GM23338 (cell line): ENCODE measurements around the gene TMEM53. TPM values are rescaled to one million over a fixed set of nuclear protein-coding genes. Genes with fewer than 3 reads are reported as not detected.

ENCODE experiments used
- ATAC-seq: fragments of 200-7000 bp; cut with Tn5 transposase; 3 replicates; pipeline ENCODE4 v1.9.1; 2020
- DNase-seq: peaks from one replicate; pipeline ENCODE4 v3.0.0-alpha.2; 2015; ENCODE audit warnings: low spot score
- H2AFZ ChIP-seq: fragments of 200-600 bp; sonication (generic); 2 replicates; pipeline ENCODE4 v1.8.0; 2016; ENCODE audit warnings: antibody characterized with exemption, mild to moderate bottlenecking, moderate library complexity
- H3F3A ChIP-seq: fragments of 200-600 bp; sonication (generic); replicated peaks from 2 replicates; pipeline ENCODE4 v1.8.0; 2017; ENCODE audit warnings: antibody characterized with exemption, mixed run types, low read depth
- H3K27ac ChIP-seq: fragments of 200-600 bp; sonication (generic); 2 replicates; pipeline ENCODE4 v1.6.1; 2016; ENCODE audit warnings: low read depth
- H3K27me3 ChIP-seq: fragments of 200-600 bp; sonication (generic); 2 replicates; pipeline ENCODE4 v1.8.0; 2016; ENCODE audit warnings: mild to moderate bottlenecking, mixed run types, moderate library complexity; ENCODE audit not compliant: insufficient read depth
- H3K36me3 ChIP-seq: fragments of 200-600 bp; sonication (generic); 2 replicates; pipeline ENCODE4 v1.8.0; 2016; ENCODE audit warnings: mild to moderate bottlenecking; ENCODE audit not compliant: insufficient read depth
- H3K4me1 ChIP-seq: fragments of 200-600 bp; sonication (generic); 2 replicates; pipeline ENCODE4 v1.8.0; 2016; ENCODE audit warnings: mild to moderate bottlenecking, moderate library complexity; ENCODE audit not compliant: insufficient read depth
- H3K4me2 ChIP-seq: fragments of 200-600 bp; sonication (generic); 2 replicates; pipeline ENCODE4 v1.7.1; 2017; ENCODE audit warnings: mixed run types
- H3K4me3 ChIP-seq: fragments of 200-600 bp; sonication (generic); 2 replicates; pipeline ENCODE4 v1.6.1; 2016; ENCODE audit warnings: mixed run types
- H3K79me2 ChIP-seq: fragments of 200-600 bp; sonication (generic); replicated peaks from 2 replicates; pipeline ENCODE4 v1.8.0; 2017; ENCODE audit warnings: mild to moderate bottlenecking; ENCODE audit not compliant: insufficient read depth
- H3K9me2 ChIP-seq: fragments of 200-600 bp; sonication (generic); 2 replicates; pipeline ENCODE4 v1.8.0; 2017; ENCODE audit not compliant: insufficient read depth
- H4K20me1 ChIP-seq: fragments of 200-600 bp; sonication (generic); replicated peaks from 2 replicates; pipeline ENCODE4 v1.8.0; 2017; ENCODE audit warnings: mild to moderate bottlenecking; ENCODE audit not compliant: insufficient read depth
- H3K27ac Mint-ChIP-seq: 2 replicates; pipeline ENCODE4 v1.8.0; 2020; ENCODE audit warnings: inconsistent platforms, mild to moderate bottlenecking, moderate library complexity, mixed read lengths
- H3K27me3 Mint-ChIP-seq: 3 replicates; pipeline ENCODE4 v1.8.0; 2022; ENCODE audit warnings: low read depth, mild to moderate bottlenecking, moderate library complexity, mixed read lengths, inconsistent platforms; ENCODE audit not compliant: insufficient read depth, poor library complexity
- H3K36me3 Mint-ChIP-seq: 3 replicates; pipeline ENCODE4 v1.8.0; 2021; ENCODE audit warnings: low read depth, mild to moderate bottlenecking, inconsistent platforms, moderate library complexity, mixed read lengths
- H3K4me1 Mint-ChIP-seq: 3 replicates; pipeline ENCODE4 v1.8.0; 2020; ENCODE audit warnings: mild to moderate bottlenecking, inconsistent platforms, mixed read lengths
- H3K4me3 Mint-ChIP-seq: 3 replicates; pipeline ENCODE4 v1.8.0; 2021; ENCODE audit warnings: moderate library complexity, mild to moderate bottlenecking, inconsistent platforms, mixed read lengths
- H3K9me3 Mint-ChIP-seq: 3 replicates; pipeline ENCODE4 v1.8.0; 2020; ENCODE audit warnings: moderate library complexity, mild to moderate bottlenecking, inconsistent platforms, mixed read lengths
- CREB1 ChIP-seq: fragments of 250-450 bp; sonication (Bioruptor Pico); IDR thresholded peaks from 2 replicates; pipeline ENCODE4 v1.5.0; 2020; ENCODE audit warnings: low read depth, mild to moderate bottlenecking, moderate library complexity
- CTCF ChIP-seq, 2 experiments: fragments of 200-600 bp in 1 of 2; sonication (generic) in 1 of 2; conservative IDR thresholded peaks; 2 replicates each; pipeline versions ENCODE4 v1.5.1 to v1.6.1; 2016 to 2017; ENCODE audit warnings: antibody characterized with exemption in 2 of 2, low read depth in 2 of 2, mild to moderate bottlenecking in 2 of 2, moderate library complexity in 1 of 2
- EZH2 ChIP-seq: fragments of 200-600 bp; sonication (generic); IDR thresholded peaks from one replicate; pipeline ENCODE4 v1.8.0; 2017; ENCODE audit warnings: antibody characterized with exemption, mild to moderate bottlenecking, low read depth; ENCODE audit not compliant: unreplicated experiment
- EZH2phosphoT487 ChIP-seq: fragments of 200-600 bp; sonication (generic); IDR thresholded peaks from one replicate; pipeline ENCODE4 v1.8.1; 2018; ENCODE audit warnings: antibody characterized with exemption; ENCODE audit not compliant: unreplicated experiment
- JUNB ChIP-seq: IDR thresholded peaks from one replicate; pipeline ENCODE4 v1.6.1; 2016; ENCODE audit warnings: antibody characterized with exemption; ENCODE audit not compliant: unreplicated experiment
- NANOG ChIP-seq: IDR thresholded peaks from 2 replicates; pipeline ENCODE4 v1.6.1; 2016; ENCODE audit warnings: antibody characterized with exemption, borderline replicate concordance
- POLR2AphosphoS5 ChIP-seq: IDR thresholded peaks from 2 replicates; pipeline ENCODE4 v1.6.1; 2016; ENCODE audit warnings: antibody characterized with exemption, low read depth
- STAT1 ChIP-seq: IDR thresholded peaks from one replicate; pipeline ENCODE4 v1.6.1; 2016; ENCODE audit warnings: antibody characterized with exemption; ENCODE audit not compliant: unreplicated experiment
- ZNF114 ChIP-seq: fragments of 250-450 bp; sonication (Bioruptor Pico); IDR thresholded peaks from 2 replicates; pipeline ENCODE4 v1.5.0; 2020; ENCODE audit warnings: mild to moderate bottlenecking, moderate library complexity
- ZNF331 ChIP-seq: fragments of 250-450 bp; sonication (Bioruptor Pico); IDR thresholded peaks from 2 replicates; pipeline ENCODE4 v1.5.0; 2020; ENCODE audit warnings: low read depth, mild to moderate bottlenecking, moderate library complexity
- ZNF462 ChIP-seq: fragments of 250-450 bp; sonication (Bioruptor Pico); IDR thresholded peaks from 2 replicates; pipeline ENCODE4 v1.5.0; 2020; ENCODE audit warnings: mild to moderate bottlenecking, moderate library complexity
- polyA plus RNA-seq: library from polyadenylated mRNA; unstranded; fragments of >200 nt; fragmentation: Nextera tagmentation; extraction: Ambion mirVana; gene quantifications from 2 replicates; pipeline ENCODE4 v1.2.1, GENCODE V29; 2016
- total RNA-seq: library from RNA; depleted of rRNA; stranded (reverse); fragments of >200 nt; shearing (Covaris generic); gene quantifications from 2 replicates; pipeline ENCODE4 v1.2.3, GENCODE V29; 2014
- TF ChIP-seq, protein P1 (sequence below): IDR thresholded peaks from 2 replicates; pipeline ENCODE4 v1.6.1; 2016; ENCODE audit warnings: antibody characterized with exemption
- TF ChIP-seq, protein P2 (sequence below): IDR thresholded peaks from one replicate; pipeline ENCODE4 v1.6.1; 2018; ENCODE audit warnings: antibody characterized with exemption; ENCODE audit not compliant: unreplicated experiment

The TMEM53 gene
- total and polyA plus RNA-seq, 2 experiments from 2014 or later, result 15.4 to 20.8 TPM

DNA sequence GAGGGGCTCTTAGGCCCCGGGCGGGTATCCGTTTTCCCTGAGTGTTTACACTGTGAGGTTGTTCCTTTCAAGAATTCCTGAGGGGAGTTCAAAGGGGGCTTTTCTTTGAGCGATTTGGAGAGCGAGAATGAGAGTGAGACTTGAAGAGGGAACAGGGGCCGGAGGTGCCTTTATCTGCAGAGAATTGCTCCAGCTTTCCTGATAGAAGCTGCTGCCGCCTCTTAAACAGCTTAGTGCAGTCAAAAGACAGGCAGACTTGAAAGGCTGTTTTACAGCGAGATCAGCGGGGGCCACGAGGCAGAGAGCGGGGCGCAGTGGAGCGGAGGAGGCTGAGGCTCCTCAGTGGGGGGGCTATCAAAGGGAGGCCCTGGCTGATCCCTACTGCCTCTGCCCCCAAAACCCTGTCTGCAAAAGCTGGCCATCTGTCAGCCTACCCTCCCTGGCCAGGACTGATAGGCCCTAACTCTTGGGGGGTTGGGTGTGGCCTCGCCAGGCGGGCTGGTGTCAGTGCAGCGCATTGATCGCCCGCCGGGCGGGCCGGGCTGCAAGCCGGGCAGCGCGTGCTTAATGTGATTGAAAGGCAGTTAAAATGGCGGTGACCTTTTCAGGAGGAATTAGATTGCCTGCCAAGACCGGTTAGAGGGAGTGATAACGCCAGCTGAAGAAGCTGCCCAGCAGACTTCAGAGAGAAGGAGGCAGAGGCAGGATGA, 36.4 kb downstream of the TMEM53 start:
- Histone ChIP-seq H3K27ac (no peak overlapping the region), H2AFZ (no peak overlapping the region), H3K36me3 (peaks cover 24% of the 10 kb centered on the region), H3K4me3 (no peak overlapping the region), H3K4me2 (no peak overlapping the region), H3K4me1 (peaks cover 2% of the 10 kb centered on the region), H3K9me2 (no peaks in the 10 kb centered on the region), H4K20me1 (peaks cover 22% of the 10 kb centered on the region), H3F3A (peaks cover 19% of the 10 kb centered on the region), H3K79me2 (peaks cover 21% of the 10 kb centered on the region), H3K27me3 (no peaks in the 10 kb centered on the region)
- peaks cover 92% of the 10 kb centered on the region for H3K36me3 Mint-ChIP-seq
- peaks cover 8% of the 10 kb centered on the region; the same call in 2 of the 3 replicates for H3K4me1 Mint-ChIP-seq
- ATAC-seq, result no peak
- no peaks in the 10 kb centered on the region for H3K9me3 Mint-ChIP-seq
- no peak overlapping the region for H3K27ac Mint-ChIP-seq
- DNase-seq, result no peak
- TF ChIP-seq STAT1 (no peak), POLR2AphosphoS5 (no peak), CREB1 (CRISPR knock-in tag) (no peak), NANOG (no peak), CTCF (conservative IDR thresholded peaks at IDR 0.05; ENCODE audit: low read depth in 2 of 2) (no peak), EZH2phosphoT487 (no peak), JUNB (no peak), ZNF114 (CRISPR knock-in tag) (no peak), EZH2 (no peak), ZNF331 (CRISPR knock-in tag) (no peak), ZNF462 (CRISPR knock-in tag) (no peak)
- TF ChIP-seq, protein P1, sequence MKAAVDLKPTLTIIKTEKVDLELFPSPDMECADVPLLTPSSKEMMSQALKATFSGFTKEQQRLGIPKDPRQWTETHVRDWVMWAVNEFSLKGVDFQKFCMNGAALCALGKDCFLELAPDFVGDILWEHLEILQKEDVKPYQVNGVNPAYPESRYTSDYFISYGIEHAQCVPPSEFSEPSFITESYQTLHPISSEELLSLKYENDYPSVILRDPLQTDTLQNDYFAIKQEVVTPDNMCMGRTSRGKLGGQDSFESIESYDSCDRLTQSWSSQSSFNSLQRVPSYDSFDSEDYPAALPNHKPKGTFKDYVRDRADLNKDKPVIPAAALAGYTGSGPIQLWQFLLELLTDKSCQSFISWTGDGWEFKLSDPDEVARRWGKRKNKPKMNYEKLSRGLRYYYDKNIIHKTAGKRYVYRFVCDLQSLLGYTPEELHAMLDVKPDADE, result no peak
- TF ChIP-seq, protein P2, sequence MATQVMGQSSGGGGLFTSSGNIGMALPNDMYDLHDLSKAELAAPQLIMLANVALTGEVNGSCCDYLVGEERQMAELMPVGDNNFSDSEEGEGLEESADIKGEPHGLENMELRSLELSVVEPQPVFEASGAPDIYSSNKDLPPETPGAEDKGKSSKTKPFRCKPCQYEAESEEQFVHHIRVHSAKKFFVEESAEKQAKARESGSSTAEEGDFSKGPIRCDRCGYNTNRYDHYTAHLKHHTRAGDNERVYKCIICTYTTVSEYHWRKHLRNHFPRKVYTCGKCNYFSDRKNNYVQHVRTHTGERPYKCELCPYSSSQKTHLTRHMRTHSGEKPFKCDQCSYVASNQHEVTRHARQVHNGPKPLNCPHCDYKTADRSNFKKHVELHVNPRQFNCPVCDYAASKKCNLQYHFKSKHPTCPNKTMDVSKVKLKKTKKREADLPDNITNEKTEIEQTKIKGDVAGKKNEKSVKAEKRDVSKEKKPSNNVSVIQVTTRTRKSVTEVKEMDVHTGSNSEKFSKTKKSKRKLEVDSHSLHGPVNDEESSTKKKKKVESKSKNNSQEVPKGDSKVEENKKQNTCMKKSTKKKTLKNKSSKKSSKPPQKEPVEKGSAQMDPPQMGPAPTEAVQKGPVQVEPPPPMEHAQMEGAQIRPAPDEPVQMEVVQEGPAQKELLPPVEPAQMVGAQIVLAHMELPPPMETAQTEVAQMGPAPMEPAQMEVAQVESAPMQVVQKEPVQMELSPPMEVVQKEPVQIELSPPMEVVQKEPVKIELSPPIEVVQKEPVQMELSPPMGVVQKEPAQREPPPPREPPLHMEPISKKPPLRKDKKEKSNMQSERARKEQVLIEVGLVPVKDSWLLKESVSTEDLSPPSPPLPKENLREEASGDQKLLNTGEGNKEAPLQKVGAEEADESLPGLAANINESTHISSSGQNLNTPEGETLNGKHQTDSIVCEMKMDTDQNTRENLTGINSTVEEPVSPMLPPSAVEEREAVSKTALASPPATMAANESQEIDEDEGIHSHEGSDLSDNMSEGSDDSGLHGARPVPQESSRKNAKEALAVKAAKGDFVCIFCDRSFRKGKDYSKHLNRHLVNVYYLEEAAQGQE, result no peak
- H3K4me3 Mint-ChIP-seq, result no peak overlapping the region
- H3K27me3 Mint-ChIP-seq, result peaks cover 4% of the 10 kb centered on the region
